AG09319 (cell line): Measurements from ENCODE around the gene RWDD4.

Experiments used
- DNase-seq: peaks from one replicate; pipeline ENCODE4 v3.0.0-alpha.2; 2010; ENCODE audit warnings: low read depth; ENCODE audit errors: extremely low read depth
- TF ChIP-seq, protein P1 (sequence below): IDR thresholded peaks from 2 replicates; pipeline ENCODE4 v1.5.1; 2011; ENCODE audit warnings: low read depth, mild to moderate bottlenecking, inconsistent platforms, low read length, moderate library complexity

Gene RWDD4

DNA sequence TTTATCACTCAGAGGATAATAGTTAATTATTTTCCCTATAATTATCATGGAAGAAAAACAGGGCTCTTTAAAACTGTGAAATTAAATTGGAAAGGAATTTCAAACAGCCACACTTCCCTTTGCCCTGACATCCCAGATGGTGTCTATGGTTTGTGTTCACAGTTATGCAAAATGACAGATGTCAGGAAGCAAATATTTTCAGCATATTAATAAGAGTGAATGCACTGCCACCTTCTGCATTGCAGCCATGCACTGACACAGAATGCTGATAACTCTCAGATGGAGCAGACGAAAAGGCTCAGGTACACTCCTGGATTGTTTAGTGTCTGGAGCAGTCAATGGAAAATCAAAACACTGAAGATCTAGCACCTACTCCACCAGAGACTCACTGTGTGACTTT is 57.6 kb downstream of the RWDD4 start:
- no peak for DNase-seq
- TF ChIP-seq, protein P1, sequence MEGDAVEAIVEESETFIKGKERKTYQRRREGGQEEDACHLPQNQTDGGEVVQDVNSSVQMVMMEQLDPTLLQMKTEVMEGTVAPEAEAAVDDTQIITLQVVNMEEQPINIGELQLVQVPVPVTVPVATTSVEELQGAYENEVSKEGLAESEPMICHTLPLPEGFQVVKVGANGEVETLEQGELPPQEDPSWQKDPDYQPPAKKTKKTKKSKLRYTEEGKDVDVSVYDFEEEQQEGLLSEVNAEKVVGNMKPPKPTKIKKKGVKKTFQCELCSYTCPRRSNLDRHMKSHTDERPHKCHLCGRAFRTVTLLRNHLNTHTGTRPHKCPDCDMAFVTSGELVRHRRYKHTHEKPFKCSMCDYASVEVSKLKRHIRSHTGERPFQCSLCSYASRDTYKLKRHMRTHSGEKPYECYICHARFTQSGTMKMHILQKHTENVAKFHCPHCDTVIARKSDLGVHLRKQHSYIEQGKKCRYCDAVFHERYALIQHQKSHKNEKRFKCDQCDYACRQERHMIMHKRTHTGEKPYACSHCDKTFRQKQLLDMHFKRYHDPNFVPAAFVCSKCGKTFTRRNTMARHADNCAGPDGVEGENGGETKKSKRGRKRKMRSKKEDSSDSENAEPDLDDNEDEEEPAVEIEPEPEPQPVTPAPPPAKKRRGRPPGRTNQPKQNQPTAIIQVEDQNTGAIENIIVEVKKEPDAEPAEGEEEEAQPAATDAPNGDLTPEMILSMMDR = no peak

DNA sequence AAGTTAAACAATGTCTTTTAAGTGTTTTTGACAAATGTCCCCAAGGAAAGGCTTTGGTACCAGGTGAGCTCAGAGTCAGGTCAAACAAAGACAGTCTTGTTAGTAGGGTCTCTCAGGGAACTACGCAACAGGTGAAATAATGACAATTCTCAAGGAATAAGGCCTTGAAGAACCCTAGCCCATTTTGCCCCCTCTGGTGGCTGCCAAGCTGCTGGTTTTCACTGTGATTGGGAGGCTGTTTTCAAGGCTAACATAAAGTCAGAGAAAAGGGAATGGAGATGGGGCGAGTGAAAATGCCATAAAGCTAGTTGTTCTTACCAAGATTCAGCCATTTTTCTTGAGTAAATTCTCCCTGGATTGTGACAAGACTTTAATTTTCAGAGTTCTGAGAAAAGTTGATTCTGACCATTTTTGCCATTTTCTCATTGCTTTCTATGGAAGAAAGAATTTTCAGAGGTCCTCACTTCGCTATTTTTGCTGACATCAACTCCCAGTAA is 58.7 kb downstream of the RWDD4 start:
- no peak for DNase-seq
- TF ChIP-seq, protein P1 = peak; percentile 44

DNA sequence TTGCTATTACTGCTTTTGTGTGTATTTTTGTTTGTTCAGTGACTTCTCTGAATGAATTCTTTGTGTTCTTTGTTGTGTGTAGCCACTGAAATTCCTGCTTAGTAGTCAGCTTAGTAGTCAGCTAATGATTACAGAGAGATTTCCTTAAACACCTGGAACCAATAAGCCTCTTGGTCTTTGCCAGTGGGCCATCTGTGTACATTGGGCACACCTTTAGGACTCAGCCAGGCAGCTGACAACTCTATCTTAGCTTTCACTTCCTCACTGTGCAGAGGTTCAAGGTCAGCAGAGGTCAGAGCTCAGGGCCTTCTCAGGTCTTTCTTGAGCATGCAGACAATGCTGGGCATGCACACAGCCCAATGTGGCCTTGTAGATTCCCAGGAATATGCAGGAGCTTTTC is 59.3 kb downstream of the RWDD4 start:
- TF ChIP-seq, protein P1 = no peak
- no peak for DNase-seq

DNA sequence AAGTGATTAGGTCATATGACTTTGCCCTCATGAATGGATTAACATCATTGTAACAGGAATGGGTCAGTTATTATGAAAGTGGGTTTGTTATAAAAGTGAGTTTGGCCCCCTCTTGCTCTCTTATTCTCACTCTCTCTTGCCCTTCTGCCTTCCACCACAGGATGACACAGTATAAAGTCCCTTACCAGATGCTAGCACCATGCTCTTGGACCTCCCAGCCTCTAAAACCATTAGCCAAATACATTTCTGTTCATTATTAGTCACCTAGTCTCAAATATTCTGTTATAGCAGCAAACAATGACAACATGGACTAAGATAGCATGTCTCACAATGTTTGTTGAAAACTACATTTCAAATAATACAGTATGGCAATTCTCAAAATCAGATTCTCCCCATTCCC is 59.7 kb downstream of the RWDD4 start:
- no peak for DNase-seq
- TF ChIP-seq, protein P1 = no peak

DNA sequence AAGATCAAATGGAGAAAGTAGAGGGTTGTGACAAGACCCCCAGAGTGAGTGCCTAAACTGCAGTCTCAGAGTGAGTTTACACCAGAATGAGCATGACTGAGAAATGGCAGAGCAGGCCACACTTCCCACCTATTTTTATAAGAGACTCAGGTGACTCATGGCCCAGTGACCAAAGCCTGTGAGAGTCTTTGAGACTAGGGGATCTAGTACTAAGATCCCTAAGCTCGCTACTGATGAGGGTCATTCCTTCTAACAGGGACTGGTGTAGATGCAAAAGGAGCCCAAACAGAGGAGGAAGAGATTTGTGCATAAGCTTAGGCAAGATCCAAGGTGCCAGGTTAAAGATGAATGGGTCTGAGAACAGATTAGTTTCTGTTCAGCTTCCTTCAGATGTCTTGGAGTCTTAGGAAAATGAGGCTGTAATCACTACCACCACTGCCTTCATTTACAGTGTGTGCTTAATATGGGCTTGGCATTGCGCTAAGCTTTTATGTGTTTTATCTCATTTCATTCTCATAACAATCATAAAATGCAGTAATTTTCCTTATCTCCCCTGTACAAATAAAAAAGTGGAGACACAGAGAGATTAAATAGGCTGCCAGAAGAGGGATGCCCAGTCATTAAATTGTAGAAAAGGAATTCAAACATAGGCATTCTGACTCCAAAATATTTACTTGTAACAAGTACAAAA is 62.8 kb downstream of the RWDD4 start:
- DNase-seq = no peak

DNA sequence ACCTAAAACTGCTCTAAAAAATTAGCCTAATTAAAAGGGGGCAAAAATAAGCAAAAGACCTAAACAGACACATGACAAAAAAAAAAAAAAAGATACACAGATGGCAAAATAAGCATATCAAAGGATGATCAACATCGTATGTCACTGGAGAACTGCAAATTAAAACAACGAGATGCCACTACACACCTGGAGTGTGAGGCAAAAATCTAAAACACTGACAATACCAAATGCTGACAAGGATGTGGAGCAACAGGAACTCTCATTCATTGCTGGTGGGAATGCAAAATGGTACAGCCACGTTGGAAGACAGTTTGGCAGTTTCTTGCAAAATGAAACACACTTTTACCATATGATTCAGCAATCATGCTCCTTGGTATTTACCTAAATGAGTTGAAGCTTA is 64.2 kb downstream of the RWDD4 start:
- no peak for DNase-seq
- TF ChIP-seq, protein P1 = no peak

More for the DNA sequence above, 62.8 kb downstream of the RWDD4 start:
- TF ChIP-seq, protein P1 = no peak

DNA sequence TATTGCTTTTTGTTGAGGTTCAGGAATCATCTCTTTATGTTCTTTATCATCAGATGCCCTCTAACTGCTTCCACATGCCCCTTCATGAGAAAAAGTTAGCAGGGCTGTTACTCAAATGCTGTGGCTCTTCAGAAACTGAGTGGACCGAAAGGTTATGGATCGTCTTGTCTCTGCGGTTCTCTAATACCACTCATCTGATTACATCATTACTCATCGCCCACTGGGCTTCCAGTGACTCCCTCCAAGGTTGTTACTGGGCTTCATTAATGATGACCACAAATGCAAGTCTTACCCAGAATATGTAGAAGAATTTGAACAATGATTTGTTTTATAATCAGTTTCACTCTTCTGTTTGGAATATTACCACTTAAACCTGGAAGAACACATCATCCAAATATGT is 67.7 kb downstream of the RWDD4 start:
- TF ChIP-seq, protein P1 = no peak
- DNase-seq = no peak
